GM12878 (cell line): Measurements from ENCODE around the gene EMILIN2.

Experiments used
- EP300 ChIP-seq, 2 experiments: fragments of 150-350 bp in 1 of 2; IDR thresholded peaks; 2 replicates each; pipeline ENCODE4 v1.6.1; 2011 to 2012; ENCODE audit warnings: low read depth in 2 of 2, low read length in 2 of 2, borderline replicate concordance in 1 of 2, improper control_type of control experiment in 1 of 2, inconsistent platforms in 1 of 2; ENCODE audit not compliant: control insufficient read depth in 1 of 2
- KAT2A ChIP-seq: conservative IDR thresholded peaks from 2 replicates; pipeline ENCODE4 v1.6.1; 2011; ENCODE audit warnings: low read depth, low read length; ENCODE audit not compliant: control insufficient read depth
- NBN ChIP-seq: fragments of 450-650 bp; IDR thresholded peaks from 2 replicates; pipeline ENCODE4 v1.6.1; 2016
- POLR2A ChIP-seq: IDR thresholded peaks from 2 replicates; pipeline ENCODE4 v1.6.1; 2011; ENCODE audit warnings: low read depth, mild to moderate bottlenecking, low read length
- TF ChIP-seq, protein P1 (sequence below), 3 experiments: IDR thresholded peaks in 2 of 3; conservative IDR thresholded peaks in 1 of 3; 2 replicates each; pipeline ENCODE4 v1.5.1; 2011; ENCODE audit warnings: low read depth in 3 of 3, low read length in 3 of 3, mild to moderate bottlenecking in 3 of 3, control low read depth in 2 of 3, moderate library complexity in 2 of 3, inconsistent platforms in 1 of 3, mixed read lengths in 1 of 3; ENCODE audit not compliant: control insufficient read depth in 2 of 3, insufficient read depth in 1 of 3; ENCODE audit errors: extremely low read depth in 1 of 3
- TF ChIP-seq, protein P2 (sequence below): IDR thresholded peaks from 2 replicates; pipeline ENCODE4 v1.6.1; 2012; ENCODE audit warnings: low read depth, low read length, improper control_type of control experiment
- TF ChIP-seq, protein P3 (sequence below): fragments of 450-650 bp; IDR thresholded peaks from 2 replicates; pipeline ENCODE4 v1.6.1; 2016; ENCODE audit warnings: mild to moderate bottlenecking

DNA sequence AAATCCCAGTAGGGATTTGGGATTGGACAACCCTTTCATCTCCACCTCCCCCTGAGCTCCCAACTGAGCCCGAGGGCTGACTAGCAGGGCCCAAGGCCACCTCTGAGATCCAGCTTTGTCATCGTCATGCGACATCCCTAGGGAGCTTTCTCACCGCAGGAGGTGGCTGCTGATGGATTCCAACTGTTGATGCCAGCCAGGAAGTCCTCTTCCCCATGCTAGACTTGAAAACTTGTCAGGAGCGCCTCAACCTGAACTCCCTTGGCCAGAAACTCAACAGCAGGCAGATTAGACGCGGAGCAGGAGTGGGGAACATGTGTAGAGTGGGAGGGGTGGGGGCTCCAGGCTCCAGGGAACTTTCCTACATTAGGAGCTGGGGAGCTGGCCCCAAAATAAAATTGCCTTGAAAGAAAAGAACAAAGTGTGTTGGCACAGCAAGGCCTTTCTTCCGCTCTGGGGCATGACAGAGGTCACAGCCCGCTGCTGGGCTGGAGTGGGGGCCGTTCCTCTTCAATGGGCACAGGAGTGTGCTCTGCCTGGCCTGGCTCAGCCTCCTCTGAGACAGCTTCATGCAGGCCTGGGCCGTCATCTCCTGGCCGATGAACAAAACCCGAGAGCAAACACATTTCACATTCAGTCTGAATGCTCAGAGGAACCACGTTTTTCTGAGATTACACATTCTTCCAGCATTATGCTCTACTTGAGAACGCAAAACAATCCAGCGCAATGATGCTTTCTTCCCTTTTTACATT, 34.5 kb downstream of the EMILIN2 start:
- no peak for TF ChIP-seq EP300 (IDR thresholded peaks at IDR 0.05; ENCODE audit: borderline replicate concordance in 1 of 2, control insufficient read depth in 1 of 2, low read depth in 2 of 2, low read length in 2 of 2)
- TF ChIP-seq, protein P1, sequence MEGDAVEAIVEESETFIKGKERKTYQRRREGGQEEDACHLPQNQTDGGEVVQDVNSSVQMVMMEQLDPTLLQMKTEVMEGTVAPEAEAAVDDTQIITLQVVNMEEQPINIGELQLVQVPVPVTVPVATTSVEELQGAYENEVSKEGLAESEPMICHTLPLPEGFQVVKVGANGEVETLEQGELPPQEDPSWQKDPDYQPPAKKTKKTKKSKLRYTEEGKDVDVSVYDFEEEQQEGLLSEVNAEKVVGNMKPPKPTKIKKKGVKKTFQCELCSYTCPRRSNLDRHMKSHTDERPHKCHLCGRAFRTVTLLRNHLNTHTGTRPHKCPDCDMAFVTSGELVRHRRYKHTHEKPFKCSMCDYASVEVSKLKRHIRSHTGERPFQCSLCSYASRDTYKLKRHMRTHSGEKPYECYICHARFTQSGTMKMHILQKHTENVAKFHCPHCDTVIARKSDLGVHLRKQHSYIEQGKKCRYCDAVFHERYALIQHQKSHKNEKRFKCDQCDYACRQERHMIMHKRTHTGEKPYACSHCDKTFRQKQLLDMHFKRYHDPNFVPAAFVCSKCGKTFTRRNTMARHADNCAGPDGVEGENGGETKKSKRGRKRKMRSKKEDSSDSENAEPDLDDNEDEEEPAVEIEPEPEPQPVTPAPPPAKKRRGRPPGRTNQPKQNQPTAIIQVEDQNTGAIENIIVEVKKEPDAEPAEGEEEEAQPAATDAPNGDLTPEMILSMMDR (IDR thresholded peaks at IDR 0.05 in 2 of 3, conservative IDR thresholded peaks at IDR 0.05 in 1 of 3; ENCODE audit: control insufficient read depth in 2 of 3, extremely low read depth in 1 of 3, insufficient read depth in 1 of 3, low read depth in 3 of 3, low read length in 3 of 3), result no peak
- TF ChIP-seq, protein P2, sequence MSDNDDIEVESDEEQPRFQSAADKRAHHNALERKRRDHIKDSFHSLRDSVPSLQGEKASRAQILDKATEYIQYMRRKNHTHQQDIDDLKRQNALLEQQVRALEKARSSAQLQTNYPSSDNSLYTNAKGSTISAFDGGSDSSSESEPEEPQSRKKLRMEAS, result no peak
- no peak for TF ChIP-seq NBN
- no peak for TF ChIP-seq POLR2A
- TF ChIP-seq, protein P3, sequence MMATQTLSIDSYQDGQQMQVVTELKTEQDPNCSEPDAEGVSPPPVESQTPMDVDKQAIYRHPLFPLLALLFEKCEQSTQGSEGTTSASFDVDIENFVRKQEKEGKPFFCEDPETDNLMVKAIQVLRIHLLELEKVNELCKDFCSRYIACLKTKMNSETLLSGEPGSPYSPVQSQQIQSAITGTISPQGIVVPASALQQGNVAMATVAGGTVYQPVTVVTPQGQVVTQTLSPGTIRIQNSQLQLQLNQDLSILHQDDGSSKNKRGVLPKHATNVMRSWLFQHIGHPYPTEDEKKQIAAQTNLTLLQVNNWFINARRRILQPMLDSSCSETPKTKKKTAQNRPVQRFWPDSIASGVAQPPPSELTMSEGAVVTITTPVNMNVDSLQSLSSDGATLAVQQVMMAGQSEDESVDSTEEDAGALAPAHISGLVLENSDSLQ, result no peak
- no peak for TF ChIP-seq KAT2A
